HepG2 (cell line): Measurements from ENCODE around the gene EIF4A3. TPM values are rescaled to one million over a fixed set of nuclear protein-coding genes. Genes with fewer than 3 reads are reported as not detected.
A peak's percentile ranks its signal among the peaks of the same experiment; 100 is the strongest.

Source experiments
- BCL3 ChIP-seq: sonication (generic); formaldehyde crosslinking; IDR thresholded peaks from 2 replicates; pipeline ENCODE4 v1.5.1; 2020; ENCODE audit warnings: mild to moderate bottlenecking, missing genetic modification reagents, moderate library complexity
- ESRRA ChIP-seq: sonication (generic); formaldehyde crosslinking; IDR thresholded peaks from 2 replicates; pipeline ENCODE4 v1.5.1; 2020; ENCODE audit warnings: mild to moderate bottlenecking, low read depth, missing genetic modification reagents
- ETS1 ChIP-seq: sonication (generic); formaldehyde crosslinking; IDR thresholded peaks from 2 replicates; pipeline ENCODE4 v1.4.0; 2020; ENCODE audit warnings: missing genetic modification reagents
- GABPA ChIP-seq, 2 experiments: IDR thresholded peaks; 2 replicates each; pipeline ENCODE4 v1.6.1; 2011 to 2016; ENCODE audit warnings: low read depth in 2 of 2, low read length in 1 of 2, missing biosample characterization in 1 of 2, missing genetic modification characterization in 1 of 2
- HMGXB4 ChIP-seq, 2 experiments: sonication (generic) in 1 of 2; formaldehyde crosslinking in 1 of 2; IDR thresholded peaks; 2 replicates each; pipeline versions ENCODE4 v1.4.0 to v1.6.1; 2018 to 2020; ENCODE audit warnings: missing genetic modification reagents in 2 of 2, borderline replicate concordance in 1 of 2, low read depth in 1 of 2, mild to moderate bottlenecking in 1 of 2, missing biosample characterization in 1 of 2
- MED13 ChIP-seq: sonication (generic); formaldehyde crosslinking; IDR thresholded peaks from 2 replicates; pipeline ENCODE4 v1.5.0; 2020; ENCODE audit warnings: missing genetic modification reagents
- MYPOP ChIP-seq: sonication (generic); formaldehyde crosslinking; IDR thresholded peaks from 2 replicates; pipeline ENCODE4 v1.8.1; 2023; ENCODE audit warnings: mild to moderate bottlenecking, moderate library complexity, missing genetic modification reagents
- NFRKB ChIP-seq: fragments of 450-650 bp; IDR thresholded peaks from 2 replicates; pipeline ENCODE4 v1.6.1; 2017
- NR2F2 ChIP-seq: IDR thresholded peaks from 2 replicates; pipeline ENCODE4 v1.6.1; 2012; ENCODE audit warnings: low read depth, inconsistent platforms, borderline replicate concordance
- PCBP1 ChIP-seq: fragments of 200-400 bp; formaldehyde crosslinking; IDR thresholded peaks from 2 replicates; pipeline ENCODE4 v1.6.1; 2017; ENCODE audit warnings: mild to moderate bottlenecking, low read depth, low read length, borderline replicate concordance
- RBM39 ChIP-seq: fragments of 200-400 bp; formaldehyde crosslinking; IDR thresholded peaks from one replicate; pipeline ENCODE4 v1.6.1; 2018; ENCODE audit warnings: antibody characterized with exemption, mild to moderate bottlenecking, low read depth, low read length; ENCODE audit not compliant: poor library complexity, severe bottlenecking
- RNF2 ChIP-seq: fragments of 450-650 bp; conservative IDR thresholded peaks from 2 replicates; pipeline ENCODE4 v1.6.1; 2016; ENCODE audit warnings: low read depth
- RXRA ChIP-seq: sonication (generic); formaldehyde crosslinking; IDR thresholded peaks from 2 replicates; pipeline ENCODE4 v1.5.1; 2020; ENCODE audit warnings: missing genetic modification reagents
- SMAD9 ChIP-seq: sonication (generic); formaldehyde crosslinking; IDR thresholded peaks from 2 replicates; pipeline ENCODE4 v1.5.1; 2020; ENCODE audit warnings: mild to moderate bottlenecking, missing genetic modification reagents
- ZBTB2 ChIP-seq: sonication (generic); formaldehyde crosslinking; IDR thresholded peaks from 2 replicates; pipeline ENCODE4 v1.8.0; 2022; ENCODE audit warnings: low read depth, missing genetic modification reagents
- ZBTB3 ChIP-seq: sonication (generic); formaldehyde crosslinking; IDR thresholded peaks from 2 replicates; pipeline ENCODE4 v1.4.0; 2020; ENCODE audit warnings: low read depth, mild to moderate bottlenecking, moderate library complexity, missing genetic modification reagents, borderline replicate concordance
- ZNF138 ChIP-seq: sonication (generic); formaldehyde crosslinking; IDR thresholded peaks from 2 replicates; pipeline ENCODE4 v1.5.0; 2020; ENCODE audit warnings: mild to moderate bottlenecking, low read depth, missing genetic modification reagents
- ZNF274 ChIP-seq: sonication (generic); formaldehyde crosslinking; IDR thresholded peaks from 2 replicates; pipeline ENCODE4 v1.5.1; 2020; ENCODE audit warnings: mild to moderate bottlenecking, missing genetic modification reagents
- ZNF431 ChIP-seq: sonication (generic); formaldehyde crosslinking; IDR thresholded peaks from 2 replicates; pipeline ENCODE4 v1.9.0; 2022; ENCODE audit warnings: missing genetic modification reagents, low read depth, mild to moderate bottlenecking, borderline replicate concordance
- ZNF703 ChIP-seq: sonication (generic); formaldehyde crosslinking; IDR thresholded peaks from 2 replicates; pipeline ENCODE4 v1.5.1; 2020; ENCODE audit warnings: missing genetic modification reagents, mild to moderate bottlenecking, moderate library complexity, borderline replicate concordance
- ZNF781 ChIP-seq: sonication (generic); formaldehyde crosslinking; IDR thresholded peaks from 2 replicates; pipeline ENCODE4 v1.5.1; 2020; ENCODE audit warnings: borderline replicate concordance, mild to moderate bottlenecking, missing genetic modification reagents; ENCODE audit errors: not compliant biosample characterization
- polyA plus RNA-seq, 8 experiments: library from polyadenylated mRNA; depleted of rRNA in 3 of 8; stranded (reverse) in 7 of 8; unstranded in 1 of 8; fragments of >200 nt; fragmentation: Illumina TruSeq in 4 of 8; extraction: Trizol in 4 of 8; gene quantifications; 2 replicates each; pipeline versions ENCODE4 v1.2.1 to v1.2.3, GENCODE V29; 2011 to 2016; ENCODE audit warnings: low read depth in 4 of 8, missing spikeins in 1 of 8, mixed read lengths in 1 of 8; ENCODE audit not compliant: insufficient read depth in 1 of 8
- total RNA-seq, 5 experiments: library from RNA; depleted of rRNA; stranded (reverse); fragments of >200 nt; fragmentation: Illumina TruSeq; extraction: Trizol; gene quantifications; 2 replicates each; pipeline ENCODE4 v1.2.3, GENCODE V29; 2016; ENCODE audit warnings: low read depth in 1 of 5

EIF4A3 gene
- total and polyA plus RNA-seq, 2 of the 13 experiments (the other 11 are each of a cell fraction or from before 2014, with no cell fraction given) = 145 to 187 TPM

- TF ChIP-seq BCL3 (CRISPR knock-in tag) = peak; percentile 27; the same call in 1 of the 2 replicates
- TF ChIP-seq ZNF781 = no peak
- no peak for TF ChIP-seq RBM39
- no peak for TF ChIP-seq NFRKB
- TF ChIP-seq ZBTB3 = no peak
- TF ChIP-seq ZNF431 (CRISPR knock-in tag) = peak; percentile 92
- peak; percentile 78; the same call in 1 of the 2 replicates for TF ChIP-seq ZBTB2 (CRISPR knock-in tag)
- 0 out of 2 replicates have a peak, but pooled peaks have one; percentile 18 for TF ChIP-seq NR2F2
- no peak for TF ChIP-seq SMAD9 (CRISPR knock-in tag)
- no peak for TF ChIP-seq ZNF703 (CRISPR knock-in tag)
- TF ChIP-seq MED13 (CRISPR knock-in tag) = no peak
- TF ChIP-seq RNF2 = peak; percentile 80
- no peak; the same call in 1 of the 2 replicates for TF ChIP-seq ESRRA (CRISPR knock-in tag)
- TF ChIP-seq MYPOP (CRISPR knock-in tag) = peak; percentile 56
- no peak for TF ChIP-seq PCBP1
- TF ChIP-seq RXRA (CRISPR knock-in tag) = no peak; the same call in 1 of the 2 replicates
- peak; percentile 71; the same call in 1 of the 2 replicates for TF ChIP-seq ZNF138
- no peak for TF ChIP-seq GABPA (IDR thresholded peaks at IDR 0.05; ENCODE audit: low read depth, low read length)
- TF ChIP-seq GABPA (CRISPR knock-in tag; IDR thresholded peaks at IDR 0.05; ENCODE audit: low read depth) = no peak
- TF ChIP-seq HMGXB4 (CRISPR knock-in tag; IDR thresholded peaks at IDR 0.05; ENCODE audit: borderline replicate concordance in 1 of 2, low read depth in 1 of 2) = peak; percentile 67 to 93
- no peak for TF ChIP-seq ETS1 (CRISPR knock-in tag)
- peak; percentile 17; the same call in 1 of the 2 replicates for TF ChIP-seq ZNF274
Measured at GRCh38 chr17:80101011-80101945, 45.6 kb downstream of the EIF4A3 start, which contains the start of gene GAA (continued).
